Measurements from ENCODE around the gene VPS25. TPM values are rescaled to one million over a fixed set of nuclear protein-coding genes. Genes with fewer than 3 reads are reported as not detected.
A peak's percentile ranks its signal among the peaks of the same experiment; 100 is the strongest.
"Not testable (repeated sequence)": the region's sequence is repeated elsewhere in the genome, so short reads cannot be mapped to it uniquely, and the experiment has no call there.

Gene VPS25
- 90.1 and 136 TPM in 2 replicates for total RNA-seq

DNA sequence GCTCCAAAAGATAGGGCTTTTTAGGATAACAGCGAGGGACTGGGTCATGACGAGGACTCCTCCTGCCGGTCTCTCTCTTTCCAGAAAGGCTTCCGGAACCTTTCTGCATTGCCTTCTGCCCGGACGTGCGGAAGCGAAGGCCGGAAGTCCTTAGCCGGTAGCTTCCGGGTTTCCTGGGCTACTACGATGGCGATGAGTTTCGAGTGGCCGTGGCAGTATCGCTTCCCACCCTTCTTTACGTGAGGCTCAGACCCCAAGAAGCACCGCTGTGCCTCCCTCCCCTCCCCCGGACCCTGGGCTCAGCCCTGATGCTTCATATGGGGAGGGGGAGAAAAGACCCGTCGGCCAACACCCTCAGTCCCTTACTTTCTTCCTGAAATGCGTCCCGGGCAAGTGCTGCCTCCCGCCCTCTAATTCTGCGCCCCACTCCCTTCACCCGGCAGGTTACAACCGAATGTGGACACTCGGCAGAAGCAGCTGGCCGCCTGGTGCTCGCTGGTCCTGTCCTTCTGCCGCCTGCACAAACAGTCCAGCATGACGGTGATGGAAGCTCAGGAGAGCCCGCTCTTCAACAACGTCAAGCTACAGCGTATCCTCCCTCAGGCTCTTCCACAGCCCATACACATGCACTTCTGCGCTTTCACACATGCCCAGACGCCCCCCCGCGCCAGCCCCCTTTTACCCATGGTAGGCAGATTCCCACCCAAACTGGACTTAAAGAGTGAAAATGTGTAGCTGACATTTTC is at the start of gene VPS25:
Gene VPS25 (plus strand): TSS at position 160 of the 746 bp plus-strand sequence. CDS start 27 bp downstream, at position 187.
- DNase-seq (ENCODE audit: low read depth): no peak
- TF ChIP-seq, protein P1, sequence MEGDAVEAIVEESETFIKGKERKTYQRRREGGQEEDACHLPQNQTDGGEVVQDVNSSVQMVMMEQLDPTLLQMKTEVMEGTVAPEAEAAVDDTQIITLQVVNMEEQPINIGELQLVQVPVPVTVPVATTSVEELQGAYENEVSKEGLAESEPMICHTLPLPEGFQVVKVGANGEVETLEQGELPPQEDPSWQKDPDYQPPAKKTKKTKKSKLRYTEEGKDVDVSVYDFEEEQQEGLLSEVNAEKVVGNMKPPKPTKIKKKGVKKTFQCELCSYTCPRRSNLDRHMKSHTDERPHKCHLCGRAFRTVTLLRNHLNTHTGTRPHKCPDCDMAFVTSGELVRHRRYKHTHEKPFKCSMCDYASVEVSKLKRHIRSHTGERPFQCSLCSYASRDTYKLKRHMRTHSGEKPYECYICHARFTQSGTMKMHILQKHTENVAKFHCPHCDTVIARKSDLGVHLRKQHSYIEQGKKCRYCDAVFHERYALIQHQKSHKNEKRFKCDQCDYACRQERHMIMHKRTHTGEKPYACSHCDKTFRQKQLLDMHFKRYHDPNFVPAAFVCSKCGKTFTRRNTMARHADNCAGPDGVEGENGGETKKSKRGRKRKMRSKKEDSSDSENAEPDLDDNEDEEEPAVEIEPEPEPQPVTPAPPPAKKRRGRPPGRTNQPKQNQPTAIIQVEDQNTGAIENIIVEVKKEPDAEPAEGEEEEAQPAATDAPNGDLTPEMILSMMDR (conservative IDR thresholded peaks at IDR 0.05; ENCODE audit: low read depth, low read length): peak; percentile 24
- peak within 1 kb of the TSS; percentile 79 for H3K4me3 ChIP-seq (ENCODE audit: low read depth, low read length)

DNA sequence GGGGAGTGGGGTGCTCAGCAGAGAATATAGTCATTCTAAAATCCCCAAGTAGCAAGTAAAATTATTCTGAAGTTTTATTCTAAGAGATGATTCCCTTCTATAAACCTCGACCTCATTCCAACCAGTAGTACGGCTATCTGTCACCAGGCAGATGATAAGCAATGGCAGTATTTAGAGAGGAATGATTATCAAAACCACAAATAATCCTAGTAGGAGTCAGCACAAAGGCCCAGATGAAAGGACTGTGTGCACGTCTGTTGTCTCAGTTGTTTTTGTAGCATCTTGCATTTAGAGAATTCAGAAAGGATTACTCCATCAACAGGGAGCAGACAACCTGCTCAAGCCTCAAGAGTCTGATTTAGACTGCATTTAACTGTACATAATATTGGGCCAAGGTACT is 49.6 kb upstream of the VPS25 start:
- H3K4me3 ChIP-seq (ENCODE audit: low read depth, low read length): no peak overlapping the region
- no peak for DNase-seq (ENCODE audit: low read depth)
- TF ChIP-seq, protein P1 (conservative IDR thresholded peaks at IDR 0.05; ENCODE audit: low read depth, low read length): no peak

DNA sequence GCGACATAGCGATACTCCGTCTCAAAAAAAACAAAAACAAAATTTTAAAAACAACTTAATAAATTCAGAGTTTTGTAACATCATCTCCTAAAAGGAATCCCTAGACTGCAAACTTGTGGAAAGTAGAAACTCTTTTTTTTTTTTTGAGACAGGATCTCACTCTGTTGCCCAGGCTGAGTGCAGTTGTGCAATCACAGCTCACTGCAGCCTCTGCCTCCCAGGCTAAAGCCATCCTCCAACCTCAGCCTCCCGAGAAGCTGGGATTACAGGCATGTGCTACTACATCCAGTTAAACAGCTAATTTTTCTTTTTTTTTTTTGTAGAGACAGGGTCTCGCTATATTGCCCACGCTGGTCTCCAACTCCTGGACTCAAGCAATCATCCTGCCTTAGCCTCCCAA is 48.1 kb upstream of the VPS25 start:
- H3K4me3 ChIP-seq (ENCODE audit: low read depth, low read length): no peak overlapping the region
- TF ChIP-seq, protein P1 (conservative IDR thresholded peaks at IDR 0.05; ENCODE audit: low read depth, low read length): no peak
- no peak for DNase-seq (ENCODE audit: low read depth)

DNA sequence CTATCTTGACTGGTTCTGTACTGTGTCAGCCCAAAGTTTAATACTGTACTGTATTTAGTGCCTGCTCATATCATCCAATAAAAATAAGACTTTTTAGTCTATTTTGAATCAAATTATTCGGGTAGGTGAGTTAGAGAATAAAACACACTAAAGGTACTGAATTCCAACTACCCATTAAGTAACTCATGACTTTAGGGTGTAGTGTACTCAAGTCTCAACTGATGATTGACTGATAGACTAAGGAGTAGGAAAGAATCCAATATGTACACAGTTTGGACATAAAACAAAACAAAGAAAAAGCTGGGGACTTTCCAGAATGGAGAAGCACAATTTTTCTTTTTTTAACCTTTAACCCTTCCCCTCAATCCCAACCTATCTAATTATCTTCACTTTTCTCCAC is 32.5 kb upstream of the VPS25 start:
- DNase-seq (ENCODE audit: low read depth): no peak
- TF ChIP-seq, protein P1 (conservative IDR thresholded peaks at IDR 0.05; ENCODE audit: low read depth, low read length): no peak
- no peak overlapping the region for H3K4me3 ChIP-seq (ENCODE audit: low read depth, low read length)

DNA sequence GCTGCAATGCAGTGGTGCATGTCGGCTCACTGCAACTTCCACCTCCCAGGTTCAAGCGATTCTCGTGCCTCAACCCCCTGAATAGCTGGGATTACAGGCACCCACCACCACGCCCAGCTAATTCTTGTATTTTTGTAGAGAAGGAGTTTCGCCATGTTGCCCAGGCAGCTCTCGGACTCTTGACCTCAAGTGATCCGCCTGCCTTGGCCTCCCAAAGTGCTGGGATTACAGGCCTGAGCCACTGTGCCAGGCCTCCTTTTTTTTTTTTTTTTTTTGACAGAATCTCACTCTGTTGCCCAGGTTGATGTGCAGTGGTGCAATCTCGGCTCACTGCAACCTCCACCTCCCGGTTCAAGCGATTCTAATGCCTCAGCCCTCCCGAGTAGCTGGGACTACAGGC is 30.3 kb upstream of the VPS25 start:
- not testable (repeated sequence) for DNase-seq (ENCODE audit: low read depth); H3K4me3 ChIP-seq (ENCODE audit: low read depth, low read length)

DNA sequence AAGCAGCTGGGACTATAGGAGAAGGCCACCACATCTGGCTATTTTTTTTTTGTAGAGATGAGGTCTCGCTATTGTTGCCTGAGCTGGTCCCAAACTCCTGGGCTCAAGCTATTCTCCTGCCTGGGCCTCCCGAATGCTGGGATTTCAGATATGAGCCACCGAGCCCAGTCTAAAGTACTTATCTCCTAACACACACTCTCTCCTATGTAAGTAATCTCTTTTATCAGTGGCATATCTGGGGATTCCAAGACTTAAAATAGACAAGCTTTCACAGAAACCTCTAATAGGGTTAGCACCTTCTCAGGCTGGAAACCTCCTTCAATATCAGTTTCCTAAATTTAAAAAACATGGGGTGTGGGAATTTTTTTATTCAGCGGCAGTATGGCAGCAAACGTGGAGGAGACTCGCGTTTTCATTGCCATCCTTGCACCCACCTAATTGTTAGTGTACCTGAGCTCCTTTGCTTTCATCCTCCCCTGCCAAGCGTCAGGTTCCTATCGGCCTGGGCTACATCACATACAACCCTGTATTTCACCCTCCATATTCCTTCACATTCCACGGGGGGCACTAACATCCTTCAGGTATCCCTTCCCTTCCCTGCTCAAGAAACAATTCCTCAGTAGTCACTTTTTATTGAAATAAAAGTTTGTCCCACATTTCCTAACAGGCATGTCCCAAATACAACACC is 29.5 kb upstream of the VPS25 start:
- TF ChIP-seq, protein P1 (conservative IDR thresholded peaks at IDR 0.05; ENCODE audit: low read depth, low read length): peak; percentile 25
- peak overlapping the region; percentile 71 for H3K4me3 ChIP-seq (ENCODE audit: low read depth, low read length)
- DNase-seq (ENCODE audit: low read depth): no peak

DNA sequence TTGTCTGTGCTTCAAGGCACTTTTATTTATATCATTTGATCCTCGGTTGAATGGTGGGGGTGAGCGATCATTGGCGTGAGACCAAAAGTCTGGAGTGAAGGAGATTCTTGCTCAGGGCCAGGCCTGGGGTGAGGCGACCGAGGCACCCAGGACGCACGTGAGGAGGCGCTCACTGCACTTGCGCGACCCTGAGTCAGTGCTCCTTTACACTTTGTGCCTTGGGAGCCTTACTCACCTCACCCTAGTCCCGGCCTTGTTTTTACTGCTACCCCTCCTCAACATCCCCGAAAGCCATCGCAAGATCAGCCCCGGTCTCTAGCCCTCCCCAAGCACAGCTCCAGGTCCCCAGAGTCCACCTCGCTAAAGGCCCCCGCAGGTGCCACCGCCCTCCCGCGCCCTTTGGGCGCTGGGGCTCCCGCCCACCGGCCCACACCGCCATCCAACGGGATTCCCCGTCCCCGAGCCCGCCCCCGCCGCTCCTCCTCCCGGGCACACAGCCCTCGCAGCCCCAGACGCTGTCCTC is 28.9 kb upstream of the VPS25 start:
- no peak for DNase-seq (ENCODE audit: low read depth)
- TF ChIP-seq, protein P1 (conservative IDR thresholded peaks at IDR 0.05; ENCODE audit: low read depth, low read length): peak; percentile 2

More for the DNA sequence above, 28.9 kb upstream of the VPS25 start:
- peak overlapping the region; percentile 71 for H3K4me3 ChIP-seq (ENCODE audit: low read depth, low read length)
